Breast epithelium (tissue), 4 donors: ENCODE results near the gene ZNF236. TPM values are rescaled to one million over a fixed set of nuclear protein-coding genes. Genes with fewer than 3 reads are reported as not detected.

ENCODE experiments used
- DNase-seq, 2 donors: peaks; one replicate each; pipeline ENCODE4 v3.0.0-alpha.2; 2019; ENCODE audit warnings: low spot score in 2 of 2
- H3K27ac ChIP-seq, 2 donors: fragments of 200-600 bp; sonication (generic) in 1 of 2; one replicate each; pipeline ENCODE4 v1.5.1; 2016 to 2019; ENCODE audit warnings: mild to moderate bottlenecking in 1 of 2
- H3K27me3 ChIP-seq, 2 donors: fragments of 200-600 bp; sonication (generic) in 1 of 2; one replicate each; pipeline versions ENCODE4 v1.5.1 to v1.6.0; 2017 to 2019; ENCODE audit warnings: control low read depth in 1 of 2, mild to moderate bottlenecking in 1 of 2
- H3K36me3 ChIP-seq: fragments of 200-600 bp; one replicate; pipeline ENCODE4 v1.5.1; 2019
- H3K4me1 ChIP-seq, 2 donors: fragments of 200-600 bp; sonication (generic); one replicate each; pipeline ENCODE4 v1.5.1; 2016 to 2019; ENCODE audit warnings: control low read depth in 1 of 2
- H3K4me3 ChIP-seq, 3 donors: fragments of 200-600 bp; sonication (generic); 1 replicate in 2 of 3; 2 replicates in 1 of 3; pipeline ENCODE4 v1.5.1; 2016 to 2019; ENCODE audit warnings: mild to moderate bottlenecking in 3 of 3, moderate library complexity in 2 of 3
- H3K9me3 ChIP-seq, 2 donors: fragments of 200-600 bp; sonication (generic) in 1 of 2; one replicate each; pipeline ENCODE4 v1.5.1; 2016 to 2019; ENCODE audit warnings: control low read depth in 1 of 2
- POLR2A ChIP-seq: fragments of 450-650 bp; IDR thresholded peaks from one replicate; pipeline ENCODE4 v1.6.1; 2016; ENCODE audit warnings: antibody characterized with exemption, mild to moderate bottlenecking, moderate library complexity
- POLR2AphosphoS5 ChIP-seq, 3 donors: sonication (generic); formaldehyde crosslinking; IDR thresholded peaks; one replicate each; pipeline ENCODE4 v1.6.1; 2017; ENCODE audit warnings: antibody characterized with exemption in 3 of 3
- intact Hi-C: fragments of 100-400 bp; cut with DNase I; formaldehyde crosslinking; loops from one replicate; pipeline ENCODE4 v1.15.1; 2023; ENCODE audit warnings: low total_unique reads
- total RNA-seq, 3 donors: library from RNA; depleted of rRNA; stranded (reverse); fragments of >200 nt; gene quantifications; one replicate each; pipeline ENCODE4 v1.1.0, GENCODE V29; 2016
- TF ChIP-seq, protein P1 (sequence below), 3 donors: fragments of 450-650 bp; IDR thresholded peaks; one replicate each; pipeline ENCODE4 v1.5.1; 2016 to 2017; ENCODE audit warnings: antibody characterized with exemption in 3 of 3, mild to moderate bottlenecking in 3 of 3, moderate library complexity in 3 of 3

The ZNF236 gene
- total RNA-seq, 3 donors from 2014 or later: 12.3 to 28.2 (median 27.1) TPM

DNA sequence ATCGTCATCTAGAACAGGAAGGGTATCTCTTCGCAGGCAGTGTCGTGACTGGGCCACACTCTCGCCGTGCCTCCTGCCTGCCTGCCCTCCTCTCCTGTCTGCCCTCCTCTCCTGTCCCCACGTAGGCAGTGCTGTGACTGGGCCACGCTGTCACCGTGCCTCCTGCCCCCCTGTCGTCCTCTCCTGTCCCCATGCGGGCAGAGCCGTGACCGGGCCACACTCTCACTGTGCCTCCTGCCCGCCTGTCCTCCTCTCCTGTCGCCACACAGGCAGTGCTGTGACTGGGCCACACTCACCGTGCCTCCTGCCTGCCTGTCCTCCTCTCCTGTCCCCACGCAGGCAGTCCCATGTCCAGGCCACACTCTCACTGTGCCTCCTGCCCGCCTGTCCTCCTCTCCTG, 51.4 kb downstream of the ZNF236 start:
- intact Hi-C loops: no loop called here
- Histone ChIP-seq H3K36me3 (no peaks in the 10 kb centered on the region), H3K4me3 (no peak overlapping the region), H3K27ac (no peak overlapping the region), H3K4me1 (no peaks in the 10 kb centered on the region), H3K27me3 (no peaks in the 10 kb centered on the region), H3K9me3 (no peaks in the 10 kb centered on the region)
- TF ChIP-seq POLR2AphosphoS5 (IDR thresholded peaks at IDR 0.05) (no peak), POLR2A (no peak)
- TF ChIP-seq, protein P1, sequence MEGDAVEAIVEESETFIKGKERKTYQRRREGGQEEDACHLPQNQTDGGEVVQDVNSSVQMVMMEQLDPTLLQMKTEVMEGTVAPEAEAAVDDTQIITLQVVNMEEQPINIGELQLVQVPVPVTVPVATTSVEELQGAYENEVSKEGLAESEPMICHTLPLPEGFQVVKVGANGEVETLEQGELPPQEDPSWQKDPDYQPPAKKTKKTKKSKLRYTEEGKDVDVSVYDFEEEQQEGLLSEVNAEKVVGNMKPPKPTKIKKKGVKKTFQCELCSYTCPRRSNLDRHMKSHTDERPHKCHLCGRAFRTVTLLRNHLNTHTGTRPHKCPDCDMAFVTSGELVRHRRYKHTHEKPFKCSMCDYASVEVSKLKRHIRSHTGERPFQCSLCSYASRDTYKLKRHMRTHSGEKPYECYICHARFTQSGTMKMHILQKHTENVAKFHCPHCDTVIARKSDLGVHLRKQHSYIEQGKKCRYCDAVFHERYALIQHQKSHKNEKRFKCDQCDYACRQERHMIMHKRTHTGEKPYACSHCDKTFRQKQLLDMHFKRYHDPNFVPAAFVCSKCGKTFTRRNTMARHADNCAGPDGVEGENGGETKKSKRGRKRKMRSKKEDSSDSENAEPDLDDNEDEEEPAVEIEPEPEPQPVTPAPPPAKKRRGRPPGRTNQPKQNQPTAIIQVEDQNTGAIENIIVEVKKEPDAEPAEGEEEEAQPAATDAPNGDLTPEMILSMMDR (IDR thresholded peaks at IDR 0.05): no peak
- no peak for DNase-seq

DNA sequence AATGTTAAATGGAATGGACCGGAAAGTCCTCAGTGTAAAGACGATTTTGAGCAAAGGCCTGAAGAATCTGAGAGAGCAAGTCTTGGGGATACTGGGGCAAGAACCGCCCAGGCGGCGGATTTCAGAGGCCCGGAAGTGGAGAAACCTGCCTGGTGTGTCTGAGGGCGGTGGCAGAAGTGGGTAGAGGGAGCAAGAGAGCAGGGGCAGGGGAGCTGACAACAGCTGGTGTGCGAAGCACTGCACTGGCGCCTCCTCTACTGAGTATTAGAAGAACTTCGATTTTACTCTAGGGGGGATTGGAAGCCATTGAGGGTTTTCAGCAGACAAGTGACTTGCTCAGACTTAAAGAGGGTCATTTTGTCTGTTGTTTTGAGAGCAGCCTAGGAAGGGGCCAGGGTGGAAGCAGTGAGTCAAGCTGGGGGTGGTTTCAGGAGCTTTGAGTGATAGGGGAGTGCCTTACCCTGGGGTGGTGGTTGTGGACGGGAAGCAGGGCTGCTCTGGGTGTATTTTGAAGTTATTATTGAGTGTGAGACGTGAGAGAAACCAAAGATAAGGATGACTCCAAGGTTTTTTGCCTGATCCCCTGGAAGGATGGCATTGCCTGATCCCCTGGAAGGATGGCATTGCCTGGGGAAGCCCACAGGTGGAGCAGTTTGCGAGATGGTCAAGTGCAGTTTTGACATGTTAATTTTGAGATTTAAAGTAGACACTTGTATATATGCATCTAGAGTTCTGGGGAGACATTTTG, 52.5 kb downstream of the ZNF236 start:
- no peak for DNase-seq
- intact Hi-C loops: no loop called here
- Histone ChIP-seq H3K36me3 (no peaks in the 10 kb centered on the region), H3K27me3 (no peaks in the 10 kb centered on the region), H3K4me3 (no peak overlapping the region), H3K27ac (no peak overlapping the region), H3K4me1 (no peaks in the 10 kb centered on the region), H3K9me3 (no peaks in the 10 kb centered on the region)
- TF ChIP-seq POLR2A (no peak), POLR2AphosphoS5 (IDR thresholded peaks at IDR 0.05) (no peak)
- TF ChIP-seq, protein P1 (IDR thresholded peaks at IDR 0.05): no peak

DNA sequence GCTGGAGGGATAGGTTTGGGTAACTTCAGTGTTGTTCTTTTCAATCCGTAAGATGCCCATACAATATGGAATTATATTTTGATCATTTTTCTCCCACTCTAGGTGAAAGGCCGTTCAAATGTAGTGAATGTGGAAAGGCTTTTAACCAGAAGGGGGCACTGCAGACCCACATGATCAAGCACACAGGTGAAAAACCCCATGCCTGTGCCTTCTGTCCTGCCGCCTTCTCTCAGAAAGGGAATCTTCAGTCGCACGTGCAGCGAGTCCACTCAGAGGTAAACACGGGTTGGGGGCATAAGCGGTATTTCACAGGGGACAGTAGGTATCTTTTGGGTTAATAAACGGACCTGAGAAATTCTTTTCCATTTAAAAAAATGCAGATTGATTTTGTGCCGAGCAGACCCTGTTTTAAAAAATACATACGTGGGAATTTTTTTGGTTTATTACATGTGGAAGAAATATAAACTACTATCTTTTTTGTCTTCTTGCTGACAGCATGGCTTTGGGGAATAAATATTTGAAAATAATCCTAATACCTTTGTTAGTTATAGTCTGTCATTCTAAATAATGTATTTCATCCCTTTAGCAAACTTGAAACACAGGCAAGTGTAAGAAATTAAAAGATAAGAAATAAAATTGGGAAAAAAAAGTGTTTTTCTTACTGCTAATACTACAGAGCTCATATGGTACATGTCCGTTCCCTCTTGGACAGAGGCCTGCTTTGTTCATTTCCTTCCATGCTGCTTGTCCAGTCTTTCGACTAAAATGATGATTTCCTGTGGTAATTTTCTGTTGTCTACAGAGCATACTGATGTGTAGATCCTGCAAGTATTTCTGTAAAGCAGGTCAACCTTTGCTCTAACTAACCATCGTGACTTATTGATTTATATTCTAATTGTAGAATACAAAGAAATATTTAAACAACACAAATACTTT, 53.3 kb downstream of the ZNF236 start:
- no peak overlapping the region for H3K27ac ChIP-seq
- no peaks in the 10 kb centered on the region for H3K4me1 ChIP-seq
- H3K27me3 ChIP-seq: no peaks in the 10 kb centered on the region
- H3K4me3 ChIP-seq: no peak overlapping the region
- DNase-seq: no peak
- no peaks in the 10 kb centered on the region for H3K36me3 ChIP-seq
- no peak for TF ChIP-seq POLR2A
- TF ChIP-seq, protein P1 (IDR thresholded peaks at IDR 0.05): peak in 2 of 3 donors; percentile 31 to 50
- intact Hi-C loops: no loop called here
- H3K9me3 ChIP-seq: no peaks in the 10 kb centered on the region

DNA sequence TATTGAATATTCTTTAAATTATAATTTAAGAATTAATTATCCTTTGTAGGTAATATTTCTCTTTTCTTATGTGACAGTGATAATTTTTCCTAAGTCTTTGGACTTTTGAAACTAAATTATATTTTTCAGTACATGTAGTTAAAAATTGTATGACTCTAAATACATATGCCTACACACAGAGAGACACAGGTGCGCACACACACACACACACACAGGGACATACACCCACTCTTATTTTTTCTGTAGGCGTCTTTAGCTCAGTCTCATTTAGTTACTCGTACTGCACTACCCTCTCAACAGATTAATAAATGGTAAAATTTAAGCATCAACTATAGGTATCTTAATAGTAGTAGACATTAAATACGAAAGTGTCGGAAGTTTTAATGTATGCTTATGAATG, 56.1 kb downstream of the ZNF236 start:
- no peaks in the 10 kb centered on the region for H3K9me3 ChIP-seq
- H3K27me3 ChIP-seq: no peaks in the 10 kb centered on the region
- no peak overlapping the region for H3K27ac ChIP-seq
- TF ChIP-seq POLR2A: no peak
- TF ChIP-seq POLR2AphosphoS5 (IDR thresholded peaks at IDR 0.05): no peak
- TF ChIP-seq, protein P1 (IDR thresholded peaks at IDR 0.05): no peak
- H3K36me3 ChIP-seq: peaks cover 3% of the 10 kb centered on the region
- H3K4me3 ChIP-seq: no peak overlapping the region
- no peaks in the 10 kb centered on the region for H3K4me1 ChIP-seq
- intact Hi-C loops: no loop called here
- DNase-seq: no peak

DNA sequence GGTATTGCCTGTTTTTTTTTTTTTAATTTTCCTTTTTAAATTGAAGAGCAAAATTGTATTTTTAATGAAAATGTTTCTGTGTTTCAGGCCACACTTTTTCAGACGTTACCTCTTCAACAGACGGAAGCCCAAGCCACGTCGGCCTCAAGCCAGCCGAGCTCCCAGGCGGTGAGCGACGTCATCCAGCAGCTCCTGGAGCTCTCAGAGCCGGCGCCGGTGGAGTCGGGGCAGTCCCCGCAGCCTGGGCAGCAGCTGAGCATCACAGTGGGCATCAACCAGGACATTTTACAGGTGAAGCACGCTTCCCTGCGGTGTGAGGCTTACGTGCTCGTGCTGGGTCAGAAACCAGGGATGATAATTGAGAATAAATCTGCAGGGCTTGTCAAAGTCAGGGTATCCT, 57.7 kb downstream of the ZNF236 start:
- TF ChIP-seq POLR2AphosphoS5 (IDR thresholded peaks at IDR 0.05) (no peak), POLR2A (no peak)
- TF ChIP-seq, protein P1 (IDR thresholded peaks at IDR 0.05): no peak
- H3K4me3 ChIP-seq: no peak overlapping the region
- H3K36me3 ChIP-seq: peaks cover 3% of the 10 kb centered on the region
- no peaks in the 10 kb centered on the region for H3K9me3 ChIP-seq
- intact Hi-C loops: no loop called here
- H3K27ac ChIP-seq: no peak overlapping the region
- H3K4me1 ChIP-seq: no peaks in the 10 kb centered on the region
- no peak for DNase-seq
- no peaks in the 10 kb centered on the region for H3K27me3 ChIP-seq
